ENCODE results near the gene MOV10L1. TPM values are rescaled to one million over a fixed set of nuclear protein-coding genes. Genes with fewer than 3 reads are reported as not detected.

The MOV10L1 gene
- polyA plus RNA-seq, 3 donors: 0.18 to 0.35 TPM; not detected in 1

- Mint-ChIP-seq H3K4me1 (peaks cover 5% of the 10 kb centered on the region), H3K9me3 (no peaks in the 10 kb centered on the region), H3K27me3 (ENCODE audit: low read depth in 3 of 3) (peaks cover 0 to 1% (median 0%) of the 10 kb centered on the region in 3 donors), H3K27ac (no peak overlapping the region), H3K36me3 (peaks cover 10 to 13% of the 10 kb centered on the region in 2 donors), H3K4me3 (no peak overlapping the region)
- TF ChIP-seq CTCF (IDR thresholded peaks at IDR 0.05): no peak
- intact Hi-C loops (cut with micrococcal nuclease): no loop called here
- no peak overlapping the region for H3K4me3 ChIP-seq (replicated peaks in 1 of 3; ENCODE audit: low read depth in 2 of 3, low read length in 3 of 3)
- H4K20me1 ChIP-seq (ENCODE audit: insufficient read depth, low read length): no peaks in the 10 kb centered on the region
- 89% methylated on average over 17 of the region's 17 CpGs for WGBS (ENCODE audit: insufficient coverage)
- no peak overlapping the region for H2AFZ ChIP-seq (ENCODE audit: insufficient read depth, low read depth, low read length, poor library complexity, severe bottlenecking)
- H3K79me2 ChIP-seq (ENCODE audit: insufficient read depth, low read length): no peaks in the 10 kb centered on the region
- H3K36me3 ChIP-seq (replicated peaks in 1 of 2; ENCODE audit: control insufficient read depth in 1 of 2, insufficient read depth in 2 of 2, low read length in 2 of 2): no peaks in the 10 kb centered on the region
- no peaks in the 10 kb centered on the region for H3K4me1 ChIP-seq (ENCODE audit: control insufficient read depth in 1 of 2, insufficient read depth in 2 of 2, low read length in 2 of 2)
- H3K27me3 ChIP-seq (ENCODE audit: control insufficient read depth in 2 of 2, insufficient read depth in 2 of 2, low read length in 2 of 2): no peaks in the 10 kb centered on the region
- H3K27ac ChIP-seq (ENCODE audit: low read depth in 1 of 2, low read length in 2 of 2): no peak overlapping the region
- no peaks in the 10 kb centered on the region for H3K9me3 ChIP-seq (replicated peaks in 1 of 2; ENCODE audit: control insufficient read depth in 1 of 2, insufficient read depth in 1 of 2, low read length in 2 of 2)
- DNase-seq: no peak
- no peak overlapping the region for H3K4me2 ChIP-seq (replicated peaks; ENCODE audit: extremely low read depth, low read length, poor library complexity, severe bottlenecking)
- no peak overlapping the region for H3K9ac ChIP-seq (ENCODE audit: insufficient read depth, low read length, poor library complexity, severe bottlenecking)
Observed at GRCh38 chr22:50074056-50074455, 15.8 kb upstream of the MOV10L1 start.

GRCh38 chr22:50074551-50075530 lies 15.0 kb upstream of the MOV10L1 start:
- Mint-ChIP-seq H3K9me3 (no peaks in the 10 kb centered on the region), H3K4me3 (no peak overlapping the region), H3K36me3 (peaks cover 10 to 18% of the 10 kb centered on the region in 2 donors), H3K27ac (peak overlapping the region in 3 of 7 donors; percentile 9 to 21 (median 20)), H3K4me1 (peaks cover 5% of the 10 kb centered on the region), H3K27me3 (ENCODE audit: low read depth in 3 of 3) (peaks cover 0 to 1% (median 0%) of the 10 kb centered on the region in 3 donors)
- Histone ChIP-seq H3K27ac (ENCODE audit: low read depth in 1 of 2, low read length in 2 of 2) (no peak overlapping the region), H3K4me3 (replicated peaks in 1 of 3; ENCODE audit: low read depth in 2 of 3, low read length in 3 of 3) (no peak overlapping the region), H3K4me2 (replicated peaks; ENCODE audit: extremely low read depth, low read length, poor library complexity, severe bottlenecking) (no peak overlapping the region), H3K9ac (ENCODE audit: insufficient read depth, low read length, poor library complexity, severe bottlenecking) (no peak overlapping the region), H3K4me1 (ENCODE audit: control insufficient read depth in 1 of 2, insufficient read depth in 2 of 2, low read length in 2 of 2) (no peaks in the 10 kb centered on the region), H3K36me3 (replicated peaks in 1 of 2; ENCODE audit: control insufficient read depth in 1 of 2, insufficient read depth in 2 of 2, low read length in 2 of 2) (no peaks in the 10 kb centered on the region), H3K27me3 (ENCODE audit: control insufficient read depth in 2 of 2, insufficient read depth in 2 of 2, low read length in 2 of 2) (no peaks in the 10 kb centered on the region), H2AFZ (ENCODE audit: insufficient read depth, low read depth, low read length, poor library complexity, severe bottlenecking) (no peak overlapping the region), H4K20me1 (ENCODE audit: insufficient read depth, low read length) (no peaks in the 10 kb centered on the region), H3K79me2 (ENCODE audit: insufficient read depth, low read length) (no peaks in the 10 kb centered on the region), H3K9me3 (replicated peaks in 1 of 2; ENCODE audit: control insufficient read depth in 1 of 2, insufficient read depth in 1 of 2, low read length in 2 of 2) (no peaks in the 10 kb centered on the region)
- no peak for TF ChIP-seq CTCF (IDR thresholded peaks at IDR 0.05)
- 93% methylated on average over 28 of the region's 32 CpGs for WGBS (ENCODE audit: insufficient coverage)
- intact Hi-C loops (cut with micrococcal nuclease): no loop called here
- DNase-seq: no peak

All from CD14-positive monocyte (primary cell).